Nephron progenitor cell (in vitro differentiated cells): ENCODE results near the gene RGS2.

Experiments
- DNase-seq: peaks from one replicate; pipeline ENCODE4 v3.0.0; 2021
- H3K27ac Mint-ChIP-seq: 2 replicates; pipeline ENCODE4 v1.8.0; 2021; ENCODE audit warnings: mild to moderate bottlenecking, moderate library complexity, mixed read lengths
- H3K27me3 Mint-ChIP-seq: 2 replicates; pipeline ENCODE4 v1.8.0; 2021; ENCODE audit warnings: mild to moderate bottlenecking, low read depth, mixed read lengths; ENCODE audit not compliant: poor library complexity
- H3K36me3 Mint-ChIP-seq: 2 replicates; pipeline ENCODE4 v1.8.0; 2021; ENCODE audit warnings: low read depth, mixed read lengths
- H3K4me1 Mint-ChIP-seq: 2 replicates; pipeline ENCODE4 v1.8.0; 2021; ENCODE audit warnings: mixed read lengths
- H3K4me3 Mint-ChIP-seq: 2 replicates; pipeline ENCODE4 v1.8.0; 2021; ENCODE audit warnings: mild to moderate bottlenecking, moderate library complexity, mixed read lengths
- H3K9me3 Mint-ChIP-seq: 2 replicates; pipeline ENCODE4 v1.8.0; 2021; ENCODE audit warnings: mild to moderate bottlenecking, moderate library complexity, mixed read lengths
- CTCF ChIP-seq: fragments of 200-600 bp; sonication (generic); IDR thresholded peaks from 2 replicates; pipeline ENCODE4 v1.5.0; 2021; ENCODE audit warnings: antibody characterized with exemption

Gene RGS2

GRCh38 chr1:192811594-192812239 is 2.9 kb downstream of the RGS2 start:
- Mint-ChIP-seq H3K9me3 (no peaks in the 10 kb centered on the region), H3K27me3 (peaks cover 3% of the 10 kb centered on the region), H3K4me1 (peaks cover 52% of the 10 kb centered on the region), H3K4me3 (no peak overlapping the region), H3K27ac (no peak overlapping the region), H3K36me3 (peaks cover 7% of the 10 kb centered on the region)
- DNase-seq: no peak
- no peak for TF ChIP-seq CTCF

GRCh38 chr1:192812420-192813209 is 3.8 kb downstream of the RGS2 start:
- DNase-seq: no peak
- Mint-ChIP-seq H3K4me3 (no peak overlapping the region), H3K36me3 (peaks cover 7% of the 10 kb centered on the region), H3K9me3 (no peaks in the 10 kb centered on the region), H3K27ac (no peak overlapping the region), H3K27me3 (peaks cover 3% of the 10 kb centered on the region), H3K4me1 (peaks cover 43% of the 10 kb centered on the region)
- no peak for TF ChIP-seq CTCF

- Mint-ChIP-seq H3K9me3 (no peaks in the 10 kb centered on the region), H3K36me3 (peaks cover 7% of the 10 kb centered on the region), H3K4me1 (peaks cover 28% of the 10 kb centered on the region), H3K4me3 (no peak overlapping the region), H3K27ac (no peak overlapping the region), H3K27me3 (peaks cover 3% of the 10 kb centered on the region)
- no peak for DNase-seq
- TF ChIP-seq CTCF: no peak
These were observed 6.0 kb downstream of the RGS2 start for GRCh38 chr1:192814805-192815204.

- TF ChIP-seq CTCF: no peak
These were observed 8.4 kb downstream of the RGS2 start for GRCh38 chr1:192817246-192817645.

GRCh38 chr1:192821296-192821695 is 12.5 kb downstream of the RGS2 start:
- DNase-seq: no peak
- Mint-ChIP-seq H3K4me3 (no peak overlapping the region), H3K27me3 (no peaks in the 10 kb centered on the region), H3K36me3 (no peaks in the 10 kb centered on the region), H3K4me1 (no peaks in the 10 kb centered on the region), H3K27ac (no peak overlapping the region), H3K9me3 (no peaks in the 10 kb centered on the region)
- no peak for TF ChIP-seq CTCF

More at GRCh38 chr1:192817246-192817645, 8.4 kb downstream of the RGS2 start:
- no peak overlapping the region for H3K4me3 Mint-ChIP-seq
- H3K27ac Mint-ChIP-seq: no peak overlapping the region
- peaks cover 3% of the 10 kb centered on the region for H3K27me3 Mint-ChIP-seq
- H3K36me3 Mint-ChIP-seq: no peaks in the 10 kb centered on the region
- no peaks in the 10 kb centered on the region for H3K9me3 Mint-ChIP-seq
- peaks cover 6% of the 10 kb centered on the region for H3K4me1 Mint-ChIP-seq
- DNase-seq: no peak
